ENCODE results near the gene ETNK2. TPM values are rescaled to one million over a fixed set of nuclear protein-coding genes. Genes with fewer than 3 reads are reported as not detected.
A peak's percentile ranks its signal among the peaks of the same experiment; 100 is the strongest.

The ETNK2 gene
- total and polyA plus RNA-seq, 3 experiments from 2014 or later, result 0.91 to 6.1 (median 1.1) TPM

GRCh38 chr1:204181116-204181515, 29.3 kb upstream of the ETNK2 start:
- H3K27ac Mint-ChIP-seq, result peak overlapping the region in 1 of 8 donors; percentile 23
- Histone ChIP-seq H3K4me3 (ENCODE audit: low read length) (no peak overlapping the region), H3K27ac (ENCODE audit: low read depth, low read length) (no peak overlapping the region), H3K36me3 (ENCODE audit: insufficient read depth, low read length) (no peaks in the 10 kb centered on the region), H3K4me1 (ENCODE audit: insufficient read depth, low read length) (no peaks in the 10 kb centered on the region), H3K9me3 (ENCODE audit: low read length) (no peaks in the 10 kb centered on the region), H3K27me3 (ENCODE audit: insufficient read depth, low read length, poor library complexity, severe bottlenecking) (no peaks in the 10 kb centered on the region)
- ChIA-PET POLR2A (no interaction called here), CTCF (no interaction called here)
- H3K4me3 Mint-ChIP-seq, result no peak overlapping the region
- H3K9me3 Mint-ChIP-seq, result no peaks in the 10 kb centered on the region
- H3K36me3 Mint-ChIP-seq, result no peaks in the 10 kb centered on the region
- no peaks in the 10 kb centered on the region for H3K4me1 Mint-ChIP-seq
- DNase-seq, result no peak
- H3K27me3 Mint-ChIP-seq, result peaks cover 11 to 14% of the 10 kb centered on the region in 2 donors

GRCh38 chr1:204180133-204180532, 28.3 kb upstream of the ETNK2 start:
- no peaks in the 10 kb centered on the region for H3K27me3 ChIP-seq (ENCODE audit: insufficient read depth, low read length, poor library complexity, severe bottlenecking)
- H3K36me3 ChIP-seq (ENCODE audit: insufficient read depth, low read length), result no peaks in the 10 kb centered on the region
- no peaks in the 10 kb centered on the region for H3K9me3 ChIP-seq (ENCODE audit: low read length)
- no peaks in the 10 kb centered on the region for H3K4me1 ChIP-seq (ENCODE audit: insufficient read depth, low read length)
- Mint-ChIP-seq H3K27me3 (peaks cover 10 to 11% of the 10 kb centered on the region in 2 donors), H3K36me3 (no peaks in the 10 kb centered on the region), H3K4me1 (no peaks in the 10 kb centered on the region), H3K4me3 (no peak overlapping the region), H3K9me3 (no peaks in the 10 kb centered on the region), H3K27ac (no peak overlapping the region)
- H3K4me3 ChIP-seq (ENCODE audit: low read length), result no peak overlapping the region
- CTCF ChIA-PET, result interaction anchor here (0.8 kb wide), 1 partner anchor 17 kb away, joined by 3 read pairs; no protein-coding TSS in a partner anchor
- no peak for DNase-seq
- H3K27ac ChIP-seq (ENCODE audit: low read depth, low read length), result no peak overlapping the region
- POLR2A ChIA-PET, result no interaction called here

GRCh38 chr1:204178487-204179281, 26.8 kb upstream of the ETNK2 start:
- H3K9me3 Mint-ChIP-seq, result peaks cover 0 to 4% (median 0%) of the 10 kb centered on the region in 5 donors
- POLR2A ChIA-PET, result no interaction called here
- H3K4me3 ChIP-seq (ENCODE audit: low read length), result no peak overlapping the region
- H3K4me3 Mint-ChIP-seq, result no peak overlapping the region
- no peaks in the 10 kb centered on the region for H3K4me1 Mint-ChIP-seq
- H3K36me3 ChIP-seq (ENCODE audit: insufficient read depth, low read length), result no peaks in the 10 kb centered on the region
- H3K27ac Mint-ChIP-seq, result no peak overlapping the region
- no peaks in the 10 kb centered on the region for H3K9me3 ChIP-seq (ENCODE audit: low read length)
- no peak for DNase-seq
- no peaks in the 10 kb centered on the region for H3K27me3 ChIP-seq (ENCODE audit: insufficient read depth, low read length, poor library complexity, severe bottlenecking)
- H3K36me3 Mint-ChIP-seq, result peaks cover 0 to 5% (median 0%) of the 10 kb centered on the region in 3 donors
- no peak overlapping the region for H3K27ac ChIP-seq (ENCODE audit: low read depth, low read length)
- no peaks in the 10 kb centered on the region for H3K4me1 ChIP-seq (ENCODE audit: insufficient read depth, low read length)
- CTCF ChIA-PET, result interaction anchor here (0.9 to 1.0 kb wide), 2 partner anchors 11 to 28 kb away, joined by 3 read pairs; no protein-coding TSS in a partner anchor
- H3K27me3 Mint-ChIP-seq, result peaks cover 12 to 14% of the 10 kb centered on the region in 2 donors

GRCh38 chr1:204177133-204177532, 25.3 kb upstream of the ETNK2 start:
- no peak overlapping the region for H3K27ac ChIP-seq (ENCODE audit: low read depth, low read length)
- ChIA-PET CTCF (interaction anchor here (1.2 kb wide), 1 partner anchor 30 kb away, joined by 3 read pairs; no protein-coding TSS in a partner anchor), POLR2A (no interaction called here)
- Mint-ChIP-seq H3K9me3 (peaks cover 3 to 20% (median 12%) of the 10 kb centered on the region in 5 donors), H3K27ac (no peak overlapping the region), H3K4me1 (no peaks in the 10 kb centered on the region), H3K4me3 (no peak overlapping the region), H3K36me3 (peaks cover 0 to 19% (median 0%) of the 10 kb centered on the region in 3 donors), H3K27me3 (peaks cover 14 to 17% of the 10 kb centered on the region in 2 donors)
- H3K9me3 ChIP-seq (ENCODE audit: low read length), result peaks cover 8% of the 10 kb centered on the region
- H3K27me3 ChIP-seq (ENCODE audit: insufficient read depth, low read length, poor library complexity, severe bottlenecking), result no peaks in the 10 kb centered on the region
- H3K36me3 ChIP-seq (ENCODE audit: insufficient read depth, low read length), result no peaks in the 10 kb centered on the region
- DNase-seq, result no peak
- H3K4me1 ChIP-seq (ENCODE audit: insufficient read depth, low read length), result no peaks in the 10 kb centered on the region
- H3K4me3 ChIP-seq (ENCODE audit: low read length), result no peak overlapping the region

- no peak overlapping the region for H3K27ac Mint-ChIP-seq
- peaks cover 0 to 24% (median 0%) of the 10 kb centered on the region in 3 donors for H3K36me3 Mint-ChIP-seq
- H3K4me3 ChIP-seq (ENCODE audit: low read length), result no peak overlapping the region
- peaks cover 15% of the 10 kb centered on the region for H3K9me3 ChIP-seq (ENCODE audit: low read length)
- peaks cover 11 to 17% of the 10 kb centered on the region in 2 donors for H3K27me3 Mint-ChIP-seq
- H3K27me3 ChIP-seq (ENCODE audit: insufficient read depth, low read length, poor library complexity, severe bottlenecking), result no peaks in the 10 kb centered on the region
- no peak overlapping the region for H3K27ac ChIP-seq (ENCODE audit: low read depth, low read length)
- DNase-seq, result no peak
- H3K4me3 Mint-ChIP-seq, result no peak overlapping the region
- no peaks in the 10 kb centered on the region for H3K4me1 ChIP-seq (ENCODE audit: insufficient read depth, low read length)
- H3K36me3 ChIP-seq (ENCODE audit: insufficient read depth, low read length), result no peaks in the 10 kb centered on the region
- CTCF ChIA-PET, result interaction anchor here (1.2 kb wide), 1 partner anchor 31 kb away, joined by 3 read pairs; no protein-coding TSS in a partner anchor
- H3K9me3 Mint-ChIP-seq, result peaks cover 8 to 30% (median 20%) of the 10 kb centered on the region in 5 donors
- H3K4me1 Mint-ChIP-seq, result no peaks in the 10 kb centered on the region
- POLR2A ChIA-PET, result no interaction called here
Measured at GRCh38 chr1:204176049-204176448, 24.2 kb upstream of the ETNK2 start.

- peaks cover 0 to 29% (median 0%) of the 10 kb centered on the region in 3 donors for H3K36me3 Mint-ChIP-seq
- H3K27me3 Mint-ChIP-seq, result peaks cover 11 to 17% of the 10 kb centered on the region in 2 donors
- POLR2A ChIA-PET, result no interaction called here
- Histone ChIP-seq H3K4me1 (ENCODE audit: insufficient read depth, low read length) (no peaks in the 10 kb centered on the region), H3K36me3 (ENCODE audit: insufficient read depth, low read length) (no peaks in the 10 kb centered on the region), H3K9me3 (ENCODE audit: low read length) (peaks cover 24% of the 10 kb centered on the region), H3K4me3 (ENCODE audit: low read length) (no peak overlapping the region), H3K27ac (ENCODE audit: low read depth, low read length) (no peak overlapping the region), H3K27me3 (ENCODE audit: insufficient read depth, low read length, poor library complexity, severe bottlenecking) (no peaks in the 10 kb centered on the region)
- no peak overlapping the region for H3K4me3 Mint-ChIP-seq
- DNase-seq, result no peak
- H3K27ac Mint-ChIP-seq, result no peak overlapping the region
- peaks cover 17 to 40% (median 30%) of the 10 kb centered on the region in 5 donors for H3K9me3 Mint-ChIP-seq
- CTCF ChIA-PET, result no interaction called here
- H3K4me1 Mint-ChIP-seq, result no peaks in the 10 kb centered on the region
Measured at GRCh38 chr1:204174958-204175357, 23.1 kb upstream of the ETNK2 start.

GRCh38 chr1:204172404-204173029, 20.7 kb upstream of the ETNK2 start:
- Histone ChIP-seq H3K9me3 (ENCODE audit: low read length) (peaks cover 44% of the 10 kb centered on the region), H3K27ac (ENCODE audit: low read depth, low read length) (no peak overlapping the region), H3K27me3 (ENCODE audit: insufficient read depth, low read length, poor library complexity, severe bottlenecking) (no peaks in the 10 kb centered on the region), H3K4me1 (ENCODE audit: insufficient read depth, low read length) (no peaks in the 10 kb centered on the region), H3K4me3 (ENCODE audit: low read length) (no peak overlapping the region), H3K36me3 (ENCODE audit: insufficient read depth, low read length) (no peaks in the 10 kb centered on the region)
- no peak overlapping the region for H3K4me3 Mint-ChIP-seq
- DNase-seq, result no peak
- no peaks in the 10 kb centered on the region for H3K4me1 Mint-ChIP-seq
- peaks cover 19 to 60% (median 53%) of the 10 kb centered on the region in 5 donors for H3K9me3 Mint-ChIP-seq
- peaks cover 10% of the 10 kb centered on the region in 2 donors for H3K27me3 Mint-ChIP-seq
- peaks cover 0 to 32% (median 0%) of the 10 kb centered on the region in 3 donors for H3K36me3 Mint-ChIP-seq
- POLR2A ChIA-PET, result no interaction called here
- H3K27ac Mint-ChIP-seq, result no peak overlapping the region
- CTCF ChIA-PET, result interaction anchor here (0.9 to 2.1 kb wide), 2 partner anchors 10 to 191 kb away, joined by 3 to 14 read pairs; no protein-coding TSS in a partner anchor

- no peak overlapping the region for H3K4me3 ChIP-seq (ENCODE audit: low read length)
- H3K4me1 Mint-ChIP-seq, result no peaks in the 10 kb centered on the region
- H3K4me3 Mint-ChIP-seq, result no peak overlapping the region
- no peaks in the 10 kb centered on the region for H3K27me3 ChIP-seq (ENCODE audit: insufficient read depth, low read length, poor library complexity, severe bottlenecking)
- no peaks in the 10 kb centered on the region for H3K4me1 ChIP-seq (ENCODE audit: insufficient read depth, low read length)
- no peaks in the 10 kb centered on the region for H3K36me3 ChIP-seq (ENCODE audit: insufficient read depth, low read length)
- no peak overlapping the region for H3K27ac ChIP-seq (ENCODE audit: low read depth, low read length)
- peaks cover 19 to 67% (median 58%) of the 10 kb centered on the region in 5 donors for H3K9me3 Mint-ChIP-seq
- no peak overlapping the region for H3K27ac Mint-ChIP-seq
- no peak for DNase-seq
- H3K36me3 Mint-ChIP-seq, result peaks cover 0 to 36% (median 0%) of the 10 kb centered on the region in 3 donors
- peaks cover 8 to 10% of the 10 kb centered on the region in 2 donors for H3K27me3 Mint-ChIP-seq
- POLR2A ChIA-PET, result no interaction called here
- H3K9me3 ChIP-seq (ENCODE audit: low read length), result peaks cover 44% of the 10 kb centered on the region
- CTCF ChIA-PET, result interaction anchor here (2.1 kb wide), 1 partner anchor 9 kb away, joined by 14 read pairs; no protein-coding TSS in a partner anchor
Measured at GRCh38 chr1:204171751-204172178, 19.9 kb upstream of the ETNK2 start.
